Measurements from ENCODE around the gene FILIP1L.

- TF ChIP-seq CTCF (IDR thresholded peaks at IDR 0.05): no peak
- TF ChIP-seq POLR2A (IDR thresholded peaks at IDR 0.05): no peak
Measured at GRCh38 chr3:99938270-99938911, 175.9 kb downstream of the FILIP1L start.

Measured in stomach (tissue), 4 donors.